GM21360 (cell line): ENCODE measurements around the gene RNF25.

ENCODE experiments used
- ATAC-seq: cut with Tn5 transposase; IDR thresholded peaks from one replicate; pipeline ENCODE4 v1.9.1; 2021; ENCODE audit warnings: mild to moderate bottlenecking, moderate library complexity; ENCODE audit not compliant: unreplicated experiment

The RNF25 gene, protein sequence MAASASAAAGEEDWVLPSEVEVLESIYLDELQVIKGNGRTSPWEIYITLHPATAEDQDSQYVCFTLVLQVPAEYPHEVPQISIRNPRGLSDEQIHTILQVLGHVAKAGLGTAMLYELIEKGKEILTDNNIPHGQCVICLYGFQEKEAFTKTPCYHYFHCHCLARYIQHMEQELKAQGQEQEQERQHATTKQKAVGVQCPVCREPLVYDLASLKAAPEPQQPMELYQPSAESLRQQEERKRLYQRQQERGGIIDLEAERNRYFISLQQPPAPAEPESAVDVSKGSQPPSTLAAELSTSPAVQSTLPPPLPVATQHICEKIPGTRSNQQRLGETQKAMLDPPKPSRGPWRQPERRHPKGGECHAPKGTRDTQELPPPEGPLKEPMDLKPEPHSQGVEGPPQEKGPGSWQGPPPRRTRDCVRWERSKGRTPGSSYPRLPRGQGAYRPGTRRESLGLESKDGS

DNA sequence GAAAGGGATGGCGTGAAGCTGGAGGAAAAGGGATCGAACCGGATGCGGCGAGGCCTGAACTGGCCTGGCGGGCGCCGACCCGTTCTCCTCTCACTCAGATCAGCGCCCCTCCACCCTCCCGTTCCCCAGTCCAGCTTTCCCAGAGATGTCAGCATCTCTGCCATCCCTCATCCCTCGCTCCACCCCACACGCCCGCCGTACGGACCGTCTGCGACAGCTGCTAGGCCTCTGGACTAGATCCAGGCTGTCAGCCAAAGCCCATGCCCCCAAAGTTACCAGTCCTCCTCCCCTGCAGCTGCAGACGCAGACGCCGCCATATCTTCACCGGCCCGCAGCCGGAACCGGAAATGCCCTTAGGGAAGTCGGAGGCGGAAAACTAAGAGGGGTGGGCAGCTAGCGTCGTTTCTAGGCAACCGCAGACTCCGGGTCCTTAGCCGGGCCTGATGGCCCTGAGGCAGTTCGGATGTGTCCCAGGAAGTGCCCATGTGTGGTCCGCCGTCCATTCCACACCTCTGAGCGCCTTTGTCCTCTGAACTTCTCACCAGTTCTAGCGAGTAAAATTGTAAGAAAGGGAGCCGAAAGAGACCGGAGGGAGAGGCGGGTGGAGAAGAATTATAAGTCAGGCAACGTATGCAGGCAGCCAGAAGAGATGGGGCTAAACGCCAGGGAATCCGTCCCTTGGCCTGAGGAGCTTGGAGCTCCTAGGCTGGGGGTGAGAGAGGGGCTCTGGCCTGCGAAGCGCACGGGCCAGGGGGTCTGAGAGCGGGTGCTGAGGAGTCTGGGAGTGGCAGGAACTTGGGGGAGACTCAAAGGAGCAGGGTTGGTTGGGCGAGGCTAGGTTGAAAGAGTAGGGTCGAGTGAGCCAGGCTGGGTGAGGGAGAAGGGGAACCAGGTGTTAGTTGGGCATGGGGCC is at the start of gene RNF25, which contains the start of gene STK36:
Gene RNF25 (minus strand): TSS at position 349 of the 913 bp plus-strand sequence. CDS start 32 bp downstream, at position 317.
Gene STK36 (plus strand): TSS at position 433 of the 913 bp plus-strand sequence. CDS start 744 bp downstream, outside the sequence.
- peak; percentile 90 for ATAC-seq

DNA sequence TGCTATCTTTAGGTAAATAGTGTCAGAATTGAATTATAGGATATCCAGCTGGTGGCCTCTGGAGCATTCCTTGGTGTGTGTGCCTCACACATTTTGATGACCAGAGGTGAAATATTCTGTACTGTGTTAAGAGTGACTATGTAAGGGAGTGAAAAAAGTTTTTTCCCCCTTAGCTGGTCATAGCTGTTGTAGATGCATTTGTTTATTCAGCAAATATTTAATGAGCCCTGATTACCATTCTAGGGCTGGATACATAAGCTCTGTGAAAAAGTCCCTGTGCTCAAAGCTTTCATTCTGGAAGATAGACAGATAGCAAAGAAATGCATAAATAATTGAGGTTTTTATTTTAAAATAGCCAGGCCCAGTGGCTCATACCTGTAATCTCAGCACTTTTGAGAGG is 49.7 kb upstream of the RNF25 start:
- ATAC-seq = no peak

DNA sequence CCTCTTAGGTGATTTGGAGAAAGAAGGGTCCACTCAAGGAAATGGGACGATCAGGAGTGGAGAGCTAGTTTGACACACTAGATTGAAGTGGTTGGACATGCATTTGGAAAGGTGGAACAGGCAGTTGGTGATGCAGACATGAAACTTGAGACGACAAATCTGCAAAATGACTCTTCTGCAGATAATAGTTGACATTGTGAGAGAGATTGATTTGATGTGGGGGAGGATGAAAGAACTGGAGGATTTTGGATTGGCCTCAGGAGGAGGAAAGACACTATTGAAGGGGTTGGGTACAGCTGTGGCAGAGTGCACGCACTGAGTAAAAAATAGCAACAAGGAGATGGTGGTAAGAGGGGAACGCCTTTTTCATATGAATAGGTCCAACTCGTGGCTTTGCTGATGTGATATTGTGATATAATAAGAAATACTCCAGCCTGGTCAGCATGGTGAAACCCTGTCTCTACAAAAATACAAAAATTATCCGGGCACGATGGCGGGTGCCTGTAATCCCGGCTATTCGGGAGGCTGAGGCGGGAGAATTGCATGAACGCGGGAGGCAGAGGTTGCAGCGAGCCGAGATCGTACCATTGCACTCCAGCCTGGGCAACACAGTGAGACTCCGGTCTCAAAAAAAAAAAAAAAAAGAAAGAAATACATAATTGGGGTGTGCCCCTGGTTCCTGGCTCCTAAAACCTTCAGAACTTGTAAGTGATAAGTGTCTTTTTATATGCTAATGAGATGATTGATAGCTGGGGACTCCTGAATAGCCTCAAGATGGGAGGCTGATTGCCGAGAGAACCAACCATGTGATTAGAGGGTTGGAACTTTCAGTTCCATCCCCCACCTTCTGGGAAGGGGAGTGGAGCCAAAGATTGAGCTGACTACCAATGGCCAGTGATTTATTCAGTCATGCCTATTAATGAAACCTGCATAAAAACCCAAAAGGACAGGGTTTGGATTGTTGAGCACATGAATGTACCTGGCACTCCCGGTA is 48.5 kb upstream of the RNF25 start:
- ATAC-seq = no peak

DNA sequence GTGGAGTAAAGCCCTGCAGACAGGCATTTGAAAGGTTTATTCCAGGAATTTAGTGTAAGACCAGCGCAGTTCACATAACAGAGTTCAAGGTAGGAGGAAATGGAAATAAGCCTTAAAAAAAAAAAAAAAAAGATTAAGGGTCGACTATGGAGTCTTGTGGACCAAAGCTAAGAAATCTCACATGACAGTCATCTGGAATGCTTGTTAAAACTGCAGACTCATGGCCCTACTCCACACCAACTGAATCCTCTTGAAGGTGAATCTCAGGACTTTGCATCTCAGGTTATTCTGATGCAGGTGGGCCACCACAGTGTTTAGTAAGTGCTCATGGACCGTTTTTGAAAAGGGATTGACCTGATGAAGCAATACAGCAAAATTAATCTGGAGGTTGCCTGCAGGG is 47.7 kb upstream of the RNF25 start:
- no peak for ATAC-seq

DNA sequence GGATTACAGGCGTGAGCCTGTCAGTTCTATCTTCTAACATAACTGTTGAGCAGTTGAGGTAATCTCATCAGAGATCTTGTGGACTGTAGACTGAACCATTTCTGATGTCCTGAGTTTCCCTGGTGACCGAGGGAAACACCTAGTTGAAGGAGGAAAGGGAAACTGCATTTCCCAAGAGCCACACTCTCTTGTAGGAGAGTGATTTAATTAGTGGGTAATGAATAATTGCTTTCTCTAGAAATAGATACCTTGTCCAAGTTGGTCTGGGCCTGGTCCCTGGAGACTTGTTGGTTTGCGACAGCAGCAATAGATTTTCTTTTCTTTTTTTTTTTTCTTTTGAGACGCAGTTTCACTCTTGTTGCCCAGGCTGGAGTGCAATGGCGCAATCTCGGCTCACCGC is 46.3 kb upstream of the RNF25 start:
- ATAC-seq = no peak

DNA sequence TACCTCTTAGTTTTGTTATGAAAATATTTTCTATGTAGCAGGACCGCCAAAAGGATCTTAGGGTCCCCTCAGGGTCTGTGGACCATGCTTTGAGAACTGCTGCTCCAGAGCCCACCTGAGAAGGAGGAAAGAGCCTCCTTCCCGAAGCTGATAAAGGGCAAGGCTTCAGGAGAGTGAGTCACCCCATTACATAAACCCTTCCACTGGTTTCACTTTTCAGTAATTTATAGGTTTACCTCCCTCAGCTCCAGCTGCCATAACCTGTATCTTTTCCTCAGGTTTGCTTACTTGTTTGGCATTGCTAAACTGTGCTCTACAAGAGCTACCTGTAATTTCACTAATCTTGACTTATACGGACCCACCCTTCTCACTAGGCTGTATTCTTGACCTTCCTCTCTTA is 45.5 kb upstream of the RNF25 start:
- no peak for ATAC-seq

DNA sequence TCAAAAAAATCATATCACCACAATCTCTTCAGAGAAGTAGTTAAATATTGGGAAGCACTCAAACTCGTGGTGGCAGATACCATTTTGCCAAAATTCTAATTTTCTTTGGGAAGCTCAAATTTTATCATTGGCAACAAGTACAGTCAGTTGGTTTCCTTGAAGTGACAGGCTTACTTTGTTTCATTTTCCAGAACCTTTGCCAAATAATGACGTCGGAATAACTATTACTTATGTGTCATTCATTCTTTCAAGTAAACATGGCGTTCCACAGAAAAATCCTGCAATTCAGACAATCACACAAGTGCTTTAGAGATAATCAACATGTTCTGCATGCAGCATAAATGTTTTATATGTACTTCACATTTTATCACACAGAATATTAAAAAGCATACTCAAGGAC is 44.3 kb upstream of the RNF25 start:
- ATAC-seq = no peak

DNA sequence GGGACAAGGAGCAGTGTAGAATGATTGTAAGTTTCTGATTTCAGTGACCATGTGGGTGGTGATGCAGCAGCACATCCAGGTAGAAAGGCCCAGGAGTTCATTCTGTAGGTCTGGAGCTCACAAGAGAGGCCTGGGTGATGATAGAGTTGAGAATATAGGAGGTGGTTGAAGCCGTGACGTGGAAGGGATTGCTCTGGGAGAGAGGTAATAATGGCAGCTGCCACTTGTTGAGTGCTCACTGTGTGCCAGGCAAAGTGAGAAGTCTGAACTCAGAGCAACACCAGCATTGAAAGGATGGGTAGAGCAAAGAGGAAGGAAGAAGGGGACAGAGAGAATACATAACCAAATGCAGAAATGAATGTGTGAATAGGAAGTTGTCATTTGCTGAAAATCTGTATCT is 42.1 kb upstream of the RNF25 start:
- ATAC-seq = no peak

DNA sequence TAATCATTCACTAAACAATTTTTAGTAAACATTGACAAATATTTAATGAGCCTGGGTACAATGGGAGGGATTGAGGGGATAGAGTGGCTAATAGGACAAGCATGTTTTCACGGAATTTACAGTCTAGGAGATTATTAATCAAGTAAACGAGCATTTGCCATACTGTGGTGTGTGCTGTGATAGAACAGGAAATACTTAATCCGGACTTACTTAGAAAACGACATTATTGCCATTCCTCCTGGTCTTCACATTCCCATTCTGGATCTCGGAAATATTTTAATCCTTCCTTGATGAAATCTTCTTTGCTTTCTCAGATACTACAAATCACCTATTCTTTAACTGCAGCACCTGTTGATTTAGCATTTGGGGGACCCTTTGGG is 39.7 kb upstream of the RNF25 start:
- ATAC-seq = no peak

DNA sequence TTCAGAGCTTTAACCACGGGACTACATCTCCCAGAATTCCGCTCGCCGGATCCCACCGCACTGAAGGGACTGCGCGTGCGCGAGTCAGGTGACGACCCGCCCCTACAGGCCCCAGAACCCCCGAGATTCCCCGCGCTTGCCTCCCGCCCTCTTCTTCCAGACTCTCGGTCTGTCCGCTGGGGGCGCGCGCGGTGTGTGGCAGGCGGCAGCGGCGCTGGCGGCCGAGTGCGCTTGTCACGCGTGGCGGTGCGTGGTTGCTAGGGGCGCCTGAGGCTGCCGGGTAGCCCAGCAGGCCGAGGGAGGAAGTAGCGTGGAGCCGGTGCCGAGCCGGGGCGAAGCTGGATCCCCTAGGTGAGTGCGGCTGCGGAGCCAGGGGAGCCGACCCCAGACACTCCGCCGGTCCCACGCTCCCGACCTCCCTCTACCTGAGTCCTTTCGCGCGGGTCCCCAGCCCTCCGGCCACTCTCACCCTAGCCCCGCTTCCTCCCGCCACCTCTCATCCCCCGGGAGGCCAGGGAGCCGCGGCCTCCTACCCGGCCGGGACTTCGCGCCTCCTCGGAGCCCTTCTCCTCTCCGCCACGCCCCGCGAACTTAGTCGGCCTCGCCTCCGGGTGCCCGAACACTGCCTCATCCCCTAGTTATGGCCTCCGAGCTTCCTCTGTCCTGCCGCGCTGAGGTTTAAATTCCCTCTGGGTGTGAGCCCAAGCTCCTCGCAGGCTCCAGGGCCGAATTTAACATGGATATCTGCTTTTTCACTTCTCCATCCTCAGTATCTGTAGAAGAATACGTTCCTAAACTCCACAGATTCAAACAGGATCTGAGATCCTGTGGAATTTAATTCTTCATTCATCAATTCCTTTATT is 39.1 kb upstream of the RNF25 start, which contains the start of gene TTLL4:
Gene TTLL4 (plus strand): TSS at position 149 of the 863 bp plus-strand sequence. CDS start 26,842 bp downstream, outside the sequence.
- ATAC-seq = peak; percentile 89

DNA sequence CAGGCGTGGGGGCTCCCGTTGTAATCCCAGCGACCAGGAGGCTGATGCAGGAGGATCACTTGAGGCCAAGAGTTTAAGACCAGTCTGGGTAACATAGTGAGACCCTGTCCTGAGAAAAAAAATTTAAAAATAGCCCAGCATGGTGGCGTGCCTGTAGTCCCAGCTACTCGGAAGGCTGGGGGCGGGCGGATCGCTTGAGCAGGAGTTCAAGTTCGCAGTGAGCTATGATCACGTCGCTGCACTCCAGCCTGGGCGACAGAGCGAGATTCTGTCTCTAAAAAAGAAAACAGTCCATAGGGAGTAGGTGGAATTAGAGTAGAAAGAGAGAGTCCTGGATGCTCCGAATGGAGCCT is 38.5 kb upstream of the RNF25 start:
- ATAC-seq = no peak

DNA sequence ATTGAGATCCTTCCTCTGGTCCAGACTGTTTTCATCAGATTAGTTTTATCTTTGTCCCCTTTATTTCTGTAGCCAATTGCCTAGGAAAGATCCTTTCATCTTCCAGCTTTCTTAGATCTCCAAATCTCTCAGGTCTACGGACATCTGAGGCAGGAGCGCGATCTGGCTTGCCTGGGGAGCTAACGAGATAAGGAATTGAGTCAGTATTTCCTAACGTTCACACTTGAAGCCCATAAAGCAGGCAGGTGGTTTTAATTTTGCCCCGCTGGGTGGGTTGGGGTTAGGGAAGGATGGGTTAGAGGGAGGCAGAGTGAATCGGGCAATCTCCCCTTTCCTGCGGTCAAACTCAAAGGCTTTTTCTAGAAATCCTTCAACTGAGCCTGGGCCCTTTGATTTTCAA is 38.1 kb upstream of the RNF25 start:
- ATAC-seq = no peak

DNA sequence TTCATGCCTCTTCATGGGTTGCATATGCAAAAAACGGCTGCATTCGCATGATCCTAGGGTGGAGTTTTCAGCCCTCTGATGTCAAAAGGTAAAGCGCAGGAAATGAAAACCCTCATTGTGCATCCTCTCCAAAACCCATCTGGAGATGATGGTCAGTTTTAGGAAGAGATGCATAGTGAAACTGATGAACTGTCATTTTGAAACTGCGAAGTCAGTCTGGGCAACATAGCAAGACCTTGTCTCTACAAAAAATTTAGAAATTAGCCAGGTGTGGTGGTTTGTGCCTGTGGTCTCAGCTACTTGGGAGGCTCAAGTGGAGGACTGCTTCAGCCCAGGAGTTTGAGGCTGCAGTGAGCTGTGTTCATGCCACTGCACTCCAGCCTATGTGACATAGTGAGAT is 36.3 kb upstream of the RNF25 start:
- peak; percentile 30 for ATAC-seq

DNA sequence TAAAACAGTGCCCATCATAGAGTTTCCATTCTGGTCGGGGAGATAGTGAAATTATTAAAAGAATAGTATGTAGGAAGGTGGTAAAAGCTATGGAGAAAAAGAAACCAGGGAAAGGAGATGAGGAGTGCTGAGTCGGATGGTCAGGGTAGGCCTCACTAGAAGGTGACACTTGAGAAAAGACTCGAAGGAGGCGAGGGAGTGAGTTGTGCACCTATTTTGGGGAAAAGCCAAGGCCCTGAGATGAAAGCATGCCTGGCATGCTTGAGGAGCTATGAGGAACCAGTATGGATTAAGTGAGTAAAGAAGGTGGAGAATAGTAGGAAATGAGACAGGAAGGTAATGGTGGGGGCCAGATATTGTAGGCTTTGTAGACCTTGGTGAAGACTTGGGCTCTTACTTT is 31.5 kb upstream of the RNF25 start:
- ATAC-seq = no peak

DNA sequence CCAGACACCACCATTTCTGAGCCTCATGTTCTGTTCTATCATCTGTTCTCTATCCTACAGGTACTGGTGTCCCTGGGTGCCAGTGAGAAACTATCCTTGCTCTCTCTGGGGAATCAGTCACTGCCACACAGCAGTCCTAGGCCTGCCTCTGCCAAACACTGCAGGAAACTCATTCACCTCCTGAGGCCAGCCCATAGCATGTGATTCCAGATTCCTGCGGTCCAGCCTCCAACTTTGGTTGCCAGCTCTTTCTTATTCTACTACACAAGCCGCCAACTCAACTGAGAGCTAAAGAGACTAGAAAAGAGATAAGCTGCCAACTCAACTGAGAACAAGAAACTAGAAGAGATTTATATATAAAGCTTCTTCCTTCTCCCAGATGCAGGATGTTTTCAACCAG is 30.0 kb upstream of the RNF25 start:
- no peak for ATAC-seq

DNA sequence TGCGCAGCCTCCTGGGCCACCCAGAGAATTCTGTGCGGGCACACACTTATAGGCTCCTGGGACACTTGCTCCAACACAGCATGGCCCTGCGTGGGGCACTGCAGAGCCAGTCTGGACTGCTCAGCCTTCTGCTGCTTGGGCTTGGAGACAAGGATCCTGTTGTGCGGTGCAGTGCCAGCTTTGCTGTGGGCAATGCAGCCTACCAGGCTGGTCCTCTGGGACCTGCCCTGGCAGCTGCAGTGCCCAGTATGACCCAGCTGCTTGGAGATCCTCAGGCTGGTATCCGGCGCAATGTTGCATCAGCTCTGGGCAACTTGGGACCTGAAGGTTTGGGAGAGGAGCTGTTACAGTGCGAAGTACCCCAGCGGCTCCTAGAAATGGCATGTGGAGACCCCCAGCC is 27.1 kb upstream of the RNF25 start:
- ATAC-seq = no peak

DNA sequence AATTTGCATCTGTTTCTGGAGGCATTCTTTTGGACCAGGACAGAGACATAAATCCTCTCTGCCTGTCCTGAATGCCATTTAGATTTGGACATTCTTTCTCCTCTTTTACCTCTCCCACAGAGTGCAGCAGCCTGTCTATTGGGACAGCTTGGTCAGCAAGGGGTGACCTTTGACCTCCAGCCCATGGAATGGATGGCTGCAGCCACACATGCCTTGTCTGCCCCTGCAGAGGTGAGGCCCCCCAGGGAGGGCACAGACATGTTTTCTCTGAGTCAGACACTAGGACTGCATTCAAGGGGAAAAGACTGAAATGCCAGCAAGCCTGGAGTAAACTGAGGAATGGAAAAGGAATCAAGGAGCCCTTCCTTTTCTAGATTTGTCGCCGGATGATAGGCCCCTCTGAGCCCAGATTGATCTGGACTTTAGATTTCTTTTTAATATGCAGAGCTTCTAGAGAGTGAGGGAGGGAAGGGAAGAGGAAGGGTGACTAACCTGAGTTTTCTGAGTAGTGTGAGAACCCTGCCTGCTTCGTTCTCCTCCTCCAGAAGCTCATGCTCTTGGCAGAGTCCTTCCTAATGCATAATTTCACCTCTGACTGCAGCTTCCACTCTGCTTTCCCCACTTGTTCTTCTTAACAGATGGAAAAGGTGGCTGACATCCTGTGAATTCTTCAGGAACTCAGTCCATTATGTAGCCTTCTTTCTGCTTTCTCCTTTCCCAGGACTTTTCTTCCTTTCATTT is 22.8 kb upstream of the RNF25 start:
- no peak for ATAC-seq

DNA sequence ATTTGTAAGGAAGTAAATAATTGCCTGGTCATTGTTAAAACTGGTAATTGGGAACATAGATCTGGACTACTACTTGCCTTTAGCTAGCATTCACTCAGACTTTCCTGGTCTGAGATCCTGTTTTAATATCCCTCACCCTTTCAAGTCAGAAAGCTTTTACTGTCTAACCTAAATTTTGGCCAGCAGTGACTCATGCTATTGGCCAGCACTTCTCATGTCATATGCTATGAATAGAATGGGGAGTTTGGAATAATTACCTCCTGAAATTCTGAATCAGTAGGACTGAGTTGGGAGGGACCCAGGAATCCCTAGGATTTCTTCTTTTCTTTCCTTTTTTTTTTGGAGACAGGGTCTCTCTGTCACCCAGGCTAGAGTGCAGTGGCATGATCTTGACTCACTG is 19.4 kb upstream of the RNF25 start:
- ATAC-seq = no peak
